Osteocyte (in vitro differentiated cells): ENCODE data around the gene U2AF2. TPM values are rescaled to one million over a fixed set of nuclear protein-coding genes. Genes with fewer than 3 reads are reported as not detected.

ENCODE experiments used
- DNase-seq: peaks from one replicate; pipeline ENCODE4 v3.0.0; 2021; ENCODE audit warnings: mixed read lengths; ENCODE audit not compliant: unreplicated experiment; ENCODE audit errors: extremely low spot score
- H3K27ac Mint-ChIP-seq: one replicate; pipeline ENCODE4 v1.8.0; 2021; ENCODE audit warnings: mild to moderate bottlenecking, mixed read lengths; ENCODE audit not compliant: unreplicated experiment
- H3K27me3 Mint-ChIP-seq: one replicate; pipeline ENCODE4 v1.8.0; 2021; ENCODE audit warnings: mixed read lengths; ENCODE audit not compliant: unreplicated experiment
- H3K36me3 Mint-ChIP-seq: one replicate; pipeline ENCODE4 v1.8.0; 2021; ENCODE audit warnings: mixed read lengths; ENCODE audit not compliant: unreplicated experiment
- H3K4me1 Mint-ChIP-seq: one replicate; pipeline ENCODE4 v1.8.0; 2021; ENCODE audit warnings: mixed read lengths; ENCODE audit not compliant: unreplicated experiment
- H3K4me3 Mint-ChIP-seq: one replicate; pipeline ENCODE4 v1.8.0; 2021; ENCODE audit warnings: mild to moderate bottlenecking, moderate library complexity, mixed read lengths; ENCODE audit not compliant: unreplicated experiment
- H3K9me3 Mint-ChIP-seq: one replicate; pipeline ENCODE4 v1.8.0; 2021; ENCODE audit warnings: mixed read lengths; ENCODE audit not compliant: unreplicated experiment
- CTCF ChIP-seq: fragments of 200-600 bp; sonication (generic); IDR thresholded peaks from 2 replicates; pipeline ENCODE4 v1.5.0; 2021; ENCODE audit warnings: antibody characterized with exemption, mild to moderate bottlenecking, moderate library complexity
- total RNA-seq: library from RNA; stranded (reverse); gene quantifications from 2 replicates; pipeline ENCODE4 v1.2.1, GENCODE V29; 2021

Gene U2AF2
- total RNA-seq, 1 donor from 2014 or later, result 189 TPM

- no peak overlapping the region for H3K4me3 Mint-ChIP-seq
- TF ChIP-seq CTCF, result no peak
- no peak for DNase-seq
- H3K27me3 Mint-ChIP-seq, result no peaks in the 10 kb centered on the region
- no peaks in the 10 kb centered on the region for H3K9me3 Mint-ChIP-seq
- H3K36me3 Mint-ChIP-seq, result peaks cover 9% of the 10 kb centered on the region
- no peak overlapping the region for H3K27ac Mint-ChIP-seq
- peaks cover 17% of the 10 kb centered on the region for H3K4me1 Mint-ChIP-seq
Observed at GRCh38 chr19:55621673-55622231, 33.1 kb upstream of the U2AF2 start.

GRCh38 chr19:55622242-55622969, 32.4 kb upstream of the U2AF2 start:
- TF ChIP-seq CTCF, result no peak
- Mint-ChIP-seq H3K27ac (no peak overlapping the region), H3K9me3 (no peaks in the 10 kb centered on the region), H3K27me3 (no peaks in the 10 kb centered on the region), H3K36me3 (peaks cover 6% of the 10 kb centered on the region), H3K4me3 (no peak overlapping the region), H3K4me1 (peaks cover 17% of the 10 kb centered on the region)
- no peak for DNase-seq

GRCh38 chr19:55623130-55623529, 31.7 kb upstream of the U2AF2 start:
- no peak for DNase-seq
- no peaks in the 10 kb centered on the region for H3K27me3 Mint-ChIP-seq
- peaks cover 17% of the 10 kb centered on the region for H3K4me1 Mint-ChIP-seq
- no peak overlapping the region for H3K4me3 Mint-ChIP-seq
- H3K36me3 Mint-ChIP-seq, result peaks cover 1% of the 10 kb centered on the region
- TF ChIP-seq CTCF, result no peak
- H3K27ac Mint-ChIP-seq, result peak overlapping the region; percentile 98
- H3K9me3 Mint-ChIP-seq, result no peaks in the 10 kb centered on the region

- Mint-ChIP-seq H3K27ac (peak overlapping the region; percentile 98), H3K4me1 (peaks cover 17% of the 10 kb centered on the region), H3K36me3 (peaks cover 1% of the 10 kb centered on the region), H3K9me3 (no peaks in the 10 kb centered on the region), H3K4me3 (no peak overlapping the region), H3K27me3 (no peaks in the 10 kb centered on the region)
- TF ChIP-seq CTCF, result no peak
- DNase-seq, result no peak
Observed at GRCh38 chr19:55623561-55623960, 31.3 kb upstream of the U2AF2 start.

GRCh38 chr19:55624109-55625003, 30.5 kb upstream of the U2AF2 start, which contains the start of gene ZNF784:
ZNF784 (minus strand) TSS chr19:55624566; CDS start chr19:55624561, 5 bp downstream.
- Mint-ChIP-seq H3K27ac (peak within 1 kb of the TSS; percentile 98), H3K36me3 (peaks cover 1% of the 10 kb centered on the region), H3K27me3 (no peaks in the 10 kb centered on the region), H3K4me3 (peak within 1 kb of the TSS; percentile 91), H3K4me1 (peaks cover 17% of the 10 kb centered on the region), H3K9me3 (no peaks in the 10 kb centered on the region)
- peak; percentile 98 for DNase-seq
- TF ChIP-seq CTCF, result no peak
